Adrenal gland (tissue), 12 donors: Measurements from ENCODE around the gene SH3BGRL2. TPM values are rescaled to one million over a fixed set of nuclear protein-coding genes. Genes with fewer than 3 reads are reported as not detected.

Source experiments
- DNase-seq, 7 donors: peaks; one replicate each; pipeline ENCODE4 v3.0.0-alpha.2; 2019 to 2020
- H3K27ac ChIP-seq, 5 donors: fragments of 200-600 bp; sonication (generic) in 4 of 5; 1 replicate in 3 of 5; 2 replicates in 2 of 5; pipeline versions ENCODE4 v1.5.1 to v1.8.0; 2016 to 2020; ENCODE audit warnings: mild to moderate bottlenecking in 1 of 5
- H3K27me3 ChIP-seq: fragments of 200-600 bp; 2 replicates; pipeline ENCODE4 v1.8.0; 2021
- H3K36me3 ChIP-seq, 2 donors: fragments of 200-600 bp; replicated peaks in 1 of 2; 1 replicate in 1 of 2; 2 replicates in 1 of 2; pipeline versions ENCODE4 v1.5.1 to v1.8.0; 2018 to 2022
- H3K4me1 ChIP-seq, 2 donors: fragments of 200-600 bp; replicated peaks in 1 of 2; 1 replicate in 1 of 2; 2 replicates in 1 of 2; pipeline versions ENCODE4 v1.5.1 to v1.8.0; 2018 to 2021
- H3K4me3 ChIP-seq, 4 donors: fragments of 200-600 bp; sonication (generic) in 3 of 4; one replicate each; pipeline ENCODE4 v1.5.1; 2016 to 2018
- H3K9me3 ChIP-seq, 3 donors: fragments of 200-600 bp; sonication (generic) in 1 of 3; replicated peaks in 1 of 3; 1 replicate in 2 of 3; 2 replicates in 1 of 3; pipeline versions ENCODE4 v1.5.1 to v1.8.0; 2016 to 2021
- POLR2A ChIP-seq, 2 donors: fragments of 450-650 bp; IDR thresholded peaks; one replicate each; pipeline ENCODE4 v1.6.1; 2017; ENCODE audit warnings: antibody characterized with exemption in 2 of 2, mild to moderate bottlenecking in 2 of 2, moderate library complexity in 1 of 2
- WGBS, 4 donors: extraction: QIAGEN DNeasy Blood & Tissue Kit in 2 of 4; methylation state at CpG; one replicate each; pipeline versions ENCODE4 v1.1.5 to v1.1.7; 2013 to 2017; 5-methylcytosine and 5-hydroxymethylcytosine counted together
- intact Hi-C, 2 donors: fragments of 100-400 bp; cut with DNase I; formaldehyde crosslinking; loops; one replicate each; pipeline versions ENCODE4 v1.14.1 to v1.15.0; 2022 to 2023
- polyA plus RNA-seq, 3 donors: library from polyadenylated mRNA; stranded (reverse); fragments of 200-250 nt in 2 of 3; fragments of 350-450 nt in 1 of 3; fragmentation: Illumina TruSeq in 1 of 3; extraction: RNeasy Lipid Tissue Mini Kit (QIAGEN cat#74804) in 1 of 3; gene quantifications; one replicate each; pipeline ENCODE4 v1.2.3, GENCODE V29; 2013 to 2014
- total RNA-seq, 9 donors: library from RNA; depleted of rRNA in 4 of 9; stranded (reverse); fragments of >200 nt in 4 of 9; fragments of 120-200 nt in 1 of 9; fragmentation: NEBNext Ultra II Directional in 1 of 9; extraction: Animal tissue kit (Norgen Biotek cat#: 25700) in 1 of 9; gene quantifications; one replicate each; pipeline versions ENCODE4 v1.1.0 to v1.2.4, GENCODE V29; 2013 to 2023
- TF ChIP-seq, protein P1 (sequence below), 6 experiments: fragments of 450-650 bp in 4 of 6; fragments of 200-600 bp in 2 of 6; sonication (generic) in 1 of 6; IDR thresholded peaks; 1 replicate in 5 of 6; 2 replicates in 1 of 6; pipeline versions ENCODE4 v1.5.1 to v1.8.0; 2016 to 2021; ENCODE audit warnings: antibody characterized with exemption in 6 of 6, mild to moderate bottlenecking in 2 of 6, moderate library complexity in 1 of 6
- donor health status: healthy with polysubstance abuse.
- donor health status: Bipolar disorder and iron deficiency.
- donor health status: DM: yes; HTN: yes; CAD: no.
- donor health status: DM: no; HTN: no; CAD: no.
- donor health status: DM: no; HTN: no; CAD: no.
- donor health status: DM: yes; HTN: yes; CAD: no.

The SH3BGRL2 gene
- total and polyA plus RNA-seq, 12 donors: 3.8 to 13.3 (median 9.0) TPM

DNA sequence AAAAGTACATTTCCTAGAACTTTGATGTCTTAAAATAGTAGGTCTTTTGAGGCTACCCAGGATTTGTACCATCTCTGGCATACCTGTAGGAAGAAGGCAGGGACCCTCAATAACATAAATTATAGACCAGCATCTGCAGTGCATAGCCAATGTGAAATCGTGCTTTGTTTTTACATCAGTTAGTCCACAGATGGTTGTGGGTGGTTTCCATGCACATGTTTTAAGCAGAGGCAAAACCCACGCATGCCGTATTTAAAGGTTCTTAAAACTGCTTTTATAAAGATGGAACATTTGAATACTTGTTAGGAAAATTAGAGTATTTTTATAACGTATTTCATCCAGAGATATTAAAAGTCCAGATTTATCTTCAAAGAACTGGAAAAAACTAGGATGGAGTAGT, 66.3 kb downstream of the SH3BGRL2 start:
- WGBS, 4 donors: 87 to 96% (median 94%) methylated on average over 4 of the region's 4 CpGs
- Histone ChIP-seq H3K27me3 (no peaks in the 10 kb centered on the region), H3K27ac (no peak overlapping the region), H3K4me1 (no peaks in the 10 kb centered on the region), H3K9me3 (no peaks in the 10 kb centered on the region), H3K4me3 (no peak overlapping the region), H3K36me3 (no peaks in the 10 kb centered on the region)
- no peak for DNase-seq
- TF ChIP-seq, protein P1, sequence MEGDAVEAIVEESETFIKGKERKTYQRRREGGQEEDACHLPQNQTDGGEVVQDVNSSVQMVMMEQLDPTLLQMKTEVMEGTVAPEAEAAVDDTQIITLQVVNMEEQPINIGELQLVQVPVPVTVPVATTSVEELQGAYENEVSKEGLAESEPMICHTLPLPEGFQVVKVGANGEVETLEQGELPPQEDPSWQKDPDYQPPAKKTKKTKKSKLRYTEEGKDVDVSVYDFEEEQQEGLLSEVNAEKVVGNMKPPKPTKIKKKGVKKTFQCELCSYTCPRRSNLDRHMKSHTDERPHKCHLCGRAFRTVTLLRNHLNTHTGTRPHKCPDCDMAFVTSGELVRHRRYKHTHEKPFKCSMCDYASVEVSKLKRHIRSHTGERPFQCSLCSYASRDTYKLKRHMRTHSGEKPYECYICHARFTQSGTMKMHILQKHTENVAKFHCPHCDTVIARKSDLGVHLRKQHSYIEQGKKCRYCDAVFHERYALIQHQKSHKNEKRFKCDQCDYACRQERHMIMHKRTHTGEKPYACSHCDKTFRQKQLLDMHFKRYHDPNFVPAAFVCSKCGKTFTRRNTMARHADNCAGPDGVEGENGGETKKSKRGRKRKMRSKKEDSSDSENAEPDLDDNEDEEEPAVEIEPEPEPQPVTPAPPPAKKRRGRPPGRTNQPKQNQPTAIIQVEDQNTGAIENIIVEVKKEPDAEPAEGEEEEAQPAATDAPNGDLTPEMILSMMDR (IDR thresholded peaks at IDR 0.05): no peak
- TF ChIP-seq POLR2A (IDR thresholded peaks at IDR 0.05): no peak
- intact Hi-C loops: no loop called here

- no peak for DNase-seq
- Histone ChIP-seq H3K4me3 (no peak overlapping the region), H3K4me1 (no peaks in the 10 kb centered on the region), H3K27ac (no peak overlapping the region), H3K9me3 (no peaks in the 10 kb centered on the region), H3K27me3 (no peaks in the 10 kb centered on the region), H3K36me3 (no peaks in the 10 kb centered on the region)
- intact Hi-C loops: no loop called here
- WGBS, 4 donors: 97 to 99% (median 98%) methylated on average over 7 of the region's 7 CpGs
- no peak for TF ChIP-seq POLR2A (IDR thresholded peaks at IDR 0.05)
- TF ChIP-seq, protein P1 (IDR thresholded peaks at IDR 0.05): no peak
These were observed 68.5 kb downstream of the SH3BGRL2 start for GRCh38 chr6:79699606-79700005.

DNA sequence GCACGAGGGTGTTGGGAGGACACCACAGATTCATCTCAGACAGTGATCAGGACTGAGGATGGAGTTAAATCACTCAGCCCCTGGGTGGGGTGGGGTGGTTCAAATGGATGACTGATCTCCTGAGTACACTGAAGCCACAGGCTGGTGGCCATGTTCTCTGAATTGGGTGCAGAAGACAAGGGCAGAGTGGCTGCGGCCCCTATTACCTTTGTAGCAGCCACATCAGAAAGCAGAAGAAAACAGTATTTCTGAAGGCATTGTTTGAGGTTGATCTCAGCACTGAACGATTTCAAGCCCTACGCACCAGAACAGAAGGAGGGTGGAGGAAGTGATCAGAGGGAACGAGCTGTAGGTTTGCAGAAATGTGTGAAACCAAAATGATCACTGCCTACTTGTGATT, 71.6 kb downstream of the SH3BGRL2 start:
- TF ChIP-seq, protein P1 (IDR thresholded peaks at IDR 0.05): no peak
- TF ChIP-seq POLR2A (IDR thresholded peaks at IDR 0.05): no peak
- intact Hi-C loops: no loop called here
- H3K27me3 ChIP-seq: no peaks in the 10 kb centered on the region
- no peak for DNase-seq
- no peak overlapping the region for H3K27ac ChIP-seq
- H3K4me1 ChIP-seq: no peaks in the 10 kb centered on the region
- 83 to 92% (median 86%) methylated on average over 5 of the region's 5 CpGs for WGBS, 4 donors
- no peaks in the 10 kb centered on the region for H3K36me3 ChIP-seq
- no peak overlapping the region for H3K4me3 ChIP-seq
- no peaks in the 10 kb centered on the region for H3K9me3 ChIP-seq

DNA sequence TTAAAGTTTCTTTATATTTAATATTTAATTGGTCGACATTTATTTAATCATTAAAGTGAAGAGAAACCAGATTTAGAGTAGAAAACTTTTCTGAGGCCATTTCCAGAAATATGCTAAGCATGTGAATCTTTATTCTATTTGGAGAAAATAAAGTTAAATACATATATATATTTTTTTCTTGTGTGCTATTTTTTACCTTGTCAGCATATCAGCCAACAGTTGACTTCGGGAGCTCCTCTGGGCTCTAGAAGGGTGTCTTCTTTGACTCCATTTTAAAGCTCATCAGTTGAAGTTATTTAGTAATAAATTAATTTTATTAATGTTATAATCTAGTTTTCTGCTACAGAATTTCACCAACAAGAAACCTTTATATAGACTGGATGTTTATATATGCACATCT, 73.1 kb downstream of the SH3BGRL2 start:
- WGBS, 4 donors: 94 to 97% (median 94%) methylated on average over 2 of the region's 2 CpGs

More for the DNA sequence above, 73.1 kb downstream of the SH3BGRL2 start:
- H3K27me3 ChIP-seq: no peaks in the 10 kb centered on the region
- intact Hi-C loops: no loop called here
- TF ChIP-seq, protein P1 (IDR thresholded peaks at IDR 0.05): no peak
- TF ChIP-seq POLR2A (IDR thresholded peaks at IDR 0.05): no peak
- no peak for DNase-seq
- no peak overlapping the region for H3K4me3 ChIP-seq
- no peaks in the 10 kb centered on the region for H3K36me3 ChIP-seq
- H3K9me3 ChIP-seq: no peaks in the 10 kb centered on the region
- no peaks in the 10 kb centered on the region for H3K4me1 ChIP-seq
- H3K27ac ChIP-seq: no peak overlapping the region
